Measurements from ENCODE around the gene ENTPD2. TPM values are rescaled to one million over a fixed set of nuclear protein-coding genes. Genes with fewer than 3 reads are reported as not detected.

The ENTPD2 gene
- total RNA-seq, 1 donor from 2014 or later, result 0.41 TPM

DNA sequence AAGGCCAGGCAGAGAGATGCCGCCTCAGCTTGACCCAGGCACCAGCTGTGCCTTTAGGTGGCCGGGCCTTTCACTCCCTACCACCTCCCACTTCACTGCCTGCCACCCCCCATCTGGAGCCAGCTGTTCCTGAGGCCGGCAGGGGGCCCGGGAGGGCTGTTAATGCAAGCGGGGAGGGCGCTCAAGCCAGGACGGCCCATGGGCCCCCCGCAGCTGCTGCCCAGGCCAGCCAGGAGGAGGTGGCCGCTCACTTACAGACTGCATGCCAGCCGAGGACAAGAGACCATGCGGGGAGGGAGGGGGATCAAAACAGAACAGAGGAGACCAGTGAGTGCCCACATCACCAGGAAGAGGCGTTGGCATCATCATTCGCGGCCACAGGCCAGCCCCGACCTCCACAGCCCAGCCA lies 30.3 kb downstream of the ENTPD2 start:
- intact Hi-C loops (cut with DNase I), result no loop called here
- Histone ChIP-seq H3K27me3 (no peaks in the 10 kb centered on the region), H3K4me3 (no peak overlapping the region), H3K36me3 (no peaks in the 10 kb centered on the region), H3K27ac (no peak overlapping the region), H3K9me3 (no peaks in the 10 kb centered on the region), H3K4me1 (peaks cover 13% of the 10 kb centered on the region)
- DNase-seq (no peak), ATAC-seq (no peak)
- TF ChIP-seq, protein P1, sequence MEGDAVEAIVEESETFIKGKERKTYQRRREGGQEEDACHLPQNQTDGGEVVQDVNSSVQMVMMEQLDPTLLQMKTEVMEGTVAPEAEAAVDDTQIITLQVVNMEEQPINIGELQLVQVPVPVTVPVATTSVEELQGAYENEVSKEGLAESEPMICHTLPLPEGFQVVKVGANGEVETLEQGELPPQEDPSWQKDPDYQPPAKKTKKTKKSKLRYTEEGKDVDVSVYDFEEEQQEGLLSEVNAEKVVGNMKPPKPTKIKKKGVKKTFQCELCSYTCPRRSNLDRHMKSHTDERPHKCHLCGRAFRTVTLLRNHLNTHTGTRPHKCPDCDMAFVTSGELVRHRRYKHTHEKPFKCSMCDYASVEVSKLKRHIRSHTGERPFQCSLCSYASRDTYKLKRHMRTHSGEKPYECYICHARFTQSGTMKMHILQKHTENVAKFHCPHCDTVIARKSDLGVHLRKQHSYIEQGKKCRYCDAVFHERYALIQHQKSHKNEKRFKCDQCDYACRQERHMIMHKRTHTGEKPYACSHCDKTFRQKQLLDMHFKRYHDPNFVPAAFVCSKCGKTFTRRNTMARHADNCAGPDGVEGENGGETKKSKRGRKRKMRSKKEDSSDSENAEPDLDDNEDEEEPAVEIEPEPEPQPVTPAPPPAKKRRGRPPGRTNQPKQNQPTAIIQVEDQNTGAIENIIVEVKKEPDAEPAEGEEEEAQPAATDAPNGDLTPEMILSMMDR (IDR thresholded peaks at IDR 0.05), result no peak

DNA sequence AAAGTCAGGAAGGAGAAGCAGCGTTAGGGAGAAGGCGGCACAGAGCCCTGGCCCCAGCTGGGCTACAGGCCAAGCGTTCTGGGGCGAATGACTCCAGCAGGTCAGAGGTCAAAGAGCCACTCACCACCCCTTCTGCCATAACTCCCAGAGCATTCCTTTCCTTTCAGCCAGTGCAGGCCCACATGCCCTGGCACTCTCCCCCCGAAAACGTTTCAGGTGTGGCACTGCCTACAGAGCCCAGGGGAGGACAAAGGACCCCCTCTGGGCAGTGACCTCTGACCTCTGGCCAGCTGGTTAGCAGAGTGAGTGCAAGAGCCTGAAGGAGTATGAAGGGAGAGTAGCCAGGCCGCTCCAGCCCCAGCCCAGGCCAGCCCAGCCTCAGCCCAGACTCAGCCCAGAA lies 30.7 kb downstream of the ENTPD2 start:
- H3K4me3 ChIP-seq, result no peak overlapping the region
- no peaks in the 10 kb centered on the region for H3K27me3 ChIP-seq
- DNase-seq (no peak), ATAC-seq (no peak)
- no peaks in the 10 kb centered on the region for H3K36me3 ChIP-seq
- H3K9me3 ChIP-seq, result no peaks in the 10 kb centered on the region
- H3K4me1 ChIP-seq, result peaks cover 11% of the 10 kb centered on the region
- intact Hi-C loops (cut with DNase I), result no loop called here
- H3K27ac ChIP-seq, result no peak overlapping the region
- TF ChIP-seq, protein P1 (IDR thresholded peaks at IDR 0.05), result no peak

DNA sequence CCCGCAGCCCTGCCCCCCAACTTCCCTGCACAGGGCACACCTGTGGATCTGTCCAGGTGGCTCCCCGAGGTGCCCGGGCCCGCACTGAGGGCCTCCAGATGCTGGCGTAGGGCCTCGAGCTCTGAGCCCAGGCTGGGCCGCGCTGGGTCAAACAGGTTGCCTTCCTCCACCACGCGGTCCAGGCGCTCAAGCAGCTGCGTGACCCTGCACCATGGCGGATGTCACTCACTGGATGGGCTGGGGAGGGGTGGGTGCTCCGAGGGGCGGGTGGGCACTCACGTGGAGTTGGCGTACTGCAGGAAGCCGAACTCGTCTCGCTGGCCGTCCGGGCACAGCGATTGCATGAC lies 31.2 kb downstream of the ENTPD2 start:
- no peak overlapping the region for H3K27ac ChIP-seq
- H3K27me3 ChIP-seq, result no peaks in the 10 kb centered on the region
- intact Hi-C loops (cut with DNase I), result no loop called here
- DNase-seq, result no peak
- H3K4me3 ChIP-seq, result no peak overlapping the region
- peaks cover 11% of the 10 kb centered on the region for H3K4me1 ChIP-seq
- H3K36me3 ChIP-seq, result no peaks in the 10 kb centered on the region
- TF ChIP-seq, protein P1 (IDR thresholded peaks at IDR 0.05), result no peak
- no peak for ATAC-seq
- H3K9me3 ChIP-seq, result no peaks in the 10 kb centered on the region

DNA sequence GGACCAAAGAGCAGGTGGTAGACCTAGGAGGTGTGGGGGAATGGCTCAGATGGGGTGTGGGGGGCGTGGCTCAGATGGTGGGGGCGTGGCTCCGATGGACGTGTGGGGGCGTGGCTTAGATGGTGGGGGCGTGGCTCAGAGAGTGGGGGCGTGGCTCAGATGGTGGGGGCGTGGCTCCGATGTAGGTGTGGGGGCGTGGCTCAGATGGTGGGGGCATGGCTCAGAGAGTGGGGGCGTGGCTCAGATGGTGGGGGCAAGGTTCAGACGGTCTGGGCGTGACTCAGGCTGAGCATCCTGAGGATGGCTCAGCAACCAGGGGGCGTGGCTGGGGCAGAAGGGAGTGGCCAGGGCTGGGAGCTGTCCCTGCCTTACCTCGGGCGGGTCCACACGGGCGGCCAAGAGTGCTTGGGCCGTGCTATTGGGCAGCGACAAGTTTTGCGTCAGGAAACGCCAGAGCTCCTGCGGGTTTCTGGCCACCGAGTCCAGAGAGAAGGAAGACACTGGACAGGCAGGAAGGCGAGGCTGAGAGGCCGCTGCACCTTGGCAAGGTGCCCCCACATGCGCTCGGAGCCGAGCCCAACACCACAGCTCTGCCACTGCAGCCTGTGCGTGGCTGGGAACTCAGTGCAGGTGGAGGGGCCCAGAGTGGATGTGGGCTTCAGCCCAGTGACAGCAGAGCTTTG lies 31.7 kb downstream of the ENTPD2 start:
- ATAC-seq, result peak; percentile 74
- no peaks in the 10 kb centered on the region for H3K36me3 ChIP-seq
- TF ChIP-seq, protein P1 (IDR thresholded peaks at IDR 0.05), result no peak
- intact Hi-C loops (cut with DNase I), result no loop called here
- H3K4me3 ChIP-seq, result no peak overlapping the region
- H3K27me3 ChIP-seq, result no peaks in the 10 kb centered on the region
- no peaks in the 10 kb centered on the region for H3K9me3 ChIP-seq
- peak; percentile 81 for DNase-seq
- H3K4me1 ChIP-seq, result peaks cover 6% of the 10 kb centered on the region
- no peak overlapping the region for H3K27ac ChIP-seq

DNA sequence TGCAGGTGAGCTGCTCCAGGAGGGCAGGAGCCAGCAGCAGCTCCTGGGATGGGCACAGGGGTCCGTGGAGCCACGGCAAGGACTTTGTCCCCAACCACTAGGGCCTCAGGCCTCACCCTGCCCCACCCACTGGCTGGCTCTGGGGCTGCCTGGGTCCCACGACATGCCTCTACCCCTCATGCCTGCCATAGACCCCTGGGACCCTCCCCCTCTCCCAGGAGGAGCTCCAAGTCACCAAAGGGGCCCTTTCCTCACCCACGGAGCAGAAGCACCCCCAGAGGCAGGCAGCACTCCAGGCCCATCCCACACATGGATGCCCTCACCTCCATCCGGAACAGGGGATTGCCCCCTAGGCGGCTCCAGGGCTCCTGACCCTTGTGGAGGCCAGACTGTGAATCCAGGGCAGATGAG lies 32.3 kb downstream of the ENTPD2 start:
- peaks cover 3% of the 10 kb centered on the region for H3K4me1 ChIP-seq
- H3K36me3 ChIP-seq, result no peaks in the 10 kb centered on the region
- no peaks in the 10 kb centered on the region for H3K27me3 ChIP-seq
- H3K9me3 ChIP-seq, result no peaks in the 10 kb centered on the region
- DNase-seq, result no peak
- H3K4me3 ChIP-seq, result no peak overlapping the region
- H3K27ac ChIP-seq, result no peak overlapping the region
- intact Hi-C loops (cut with DNase I), result no loop called here
- TF ChIP-seq, protein P1 (IDR thresholded peaks at IDR 0.05), result no peak
- ATAC-seq, result no peak
